Liver (tissue), 9 donors: ENCODE measurements around the gene TIAM2. TPM values are rescaled to one million over a fixed set of nuclear protein-coding genes. Genes with fewer than 3 reads are reported as not detected.
A peak's percentile ranks its signal among the peaks of the same experiment; 100 is the strongest.

Experiments used
- DNase-seq: peaks from one replicate; pipeline ENCODE4 v3.0.0-alpha.2; 2017; ENCODE audit warnings: low spot score
- H3K27ac ChIP-seq, 2 donors: one replicate each; pipeline ENCODE4 v1.7.0; 2013; ENCODE audit warnings: inconsistent platforms in 2 of 2, low read length in 2 of 2, control low read depth in 1 of 2, low read depth in 1 of 2, mild to moderate bottlenecking in 1 of 2
- H3K27me3 ChIP-seq, 4 donors: one replicate each; pipeline versions ENCODE4 v1.6.1 to v1.7.0; 2013; ENCODE audit warnings: low read length in 3 of 4, inconsistent platforms in 1 of 4, mild to moderate bottlenecking in 1 of 4, moderate library complexity in 1 of 4; ENCODE audit not compliant: control insufficient read depth in 4 of 4, insufficient read depth in 4 of 4
- H3K36me3 ChIP-seq, 4 donors: one replicate each; pipeline versions ENCODE4 v1.6.1 to v1.7.0; 2013; ENCODE audit warnings: low read length in 3 of 4, mild to moderate bottlenecking in 3 of 4, low read depth in 1 of 4, moderate library complexity in 1 of 4; ENCODE audit not compliant: control insufficient read depth in 4 of 4, insufficient read depth in 3 of 4
- H3K4me1 ChIP-seq, 4 donors: one replicate each; pipeline versions ENCODE4 v1.6.1 to v1.7.0; 2013; ENCODE audit warnings: low read length in 3 of 4, mild to moderate bottlenecking in 3 of 4, moderate library complexity in 1 of 4; ENCODE audit not compliant: control insufficient read depth in 4 of 4, insufficient read depth in 4 of 4
- H3K4me3 ChIP-seq, 3 donors: one replicate each; pipeline versions ENCODE4 v1.6.1 to v1.7.0; 2013; ENCODE audit warnings: low read length in 3 of 3, control low read depth in 1 of 3, low read depth in 1 of 3, mild to moderate bottlenecking in 1 of 3
- H3K9ac ChIP-seq, 2 donors: one replicate each; pipeline ENCODE4 v1.7.0; 2013; ENCODE audit warnings: low read length in 2 of 2, mild to moderate bottlenecking in 2 of 2, moderate library complexity in 2 of 2, control low read depth in 1 of 2, low read depth in 1 of 2
- H3K9me3 ChIP-seq, 4 donors: one replicate each; pipeline versions ENCODE4 v1.6.1 to v1.7.0; 2013; ENCODE audit warnings: low read length in 3 of 4; ENCODE audit not compliant: control insufficient read depth in 4 of 4
- EGR1 ChIP-seq, 2 donors: IDR thresholded peaks; 2 replicates each; pipeline ENCODE4 v1.6.1; 2016 to 2018; ENCODE audit warnings: antibody characterized with exemption in 2 of 2, low read depth in 2 of 2
- FOXA1 ChIP-seq: IDR thresholded peaks from 2 replicates; pipeline ENCODE4 v1.6.1; 2016; ENCODE audit warnings: antibody characterized with exemption
- FOXA2 ChIP-seq: IDR thresholded peaks from 2 replicates; pipeline ENCODE4 v1.6.1; 2016; ENCODE audit warnings: antibody characterized with exemption
- GABPA ChIP-seq, 2 donors: IDR thresholded peaks in 1 of 2; conservative IDR thresholded peaks in 1 of 2; 2 replicates each; pipeline ENCODE4 v1.6.1; 2016; ENCODE audit warnings: antibody characterized with exemption in 2 of 2, mild to moderate bottlenecking in 1 of 2, moderate library complexity in 1 of 2
- HNF4A ChIP-seq, 2 donors: conservative IDR thresholded peaks; 2 replicates each; pipeline ENCODE4 v1.6.1; 2016; ENCODE audit warnings: antibody characterized with exemption in 2 of 2, mild to moderate bottlenecking in 2 of 2
- HNF4G ChIP-seq: IDR thresholded peaks from 2 replicates; pipeline ENCODE4 v1.6.1; 2016; ENCODE audit warnings: antibody characterized with exemption
- JUND ChIP-seq, 2 donors: IDR thresholded peaks; 2 replicates each; pipeline ENCODE4 v1.6.1; 2016; ENCODE audit warnings: antibody characterized with exemption in 2 of 2
- NR2F2 ChIP-seq: IDR thresholded peaks from 2 replicates; pipeline ENCODE4 v1.6.1; 2016; ENCODE audit warnings: antibody characterized with exemption
- RAD21 ChIP-seq, 2 donors: IDR thresholded peaks; 2 replicates each; pipeline ENCODE4 v1.6.1; 2016; ENCODE audit warnings: antibody characterized with exemption in 2 of 2, mild to moderate bottlenecking in 2 of 2
- RXRA ChIP-seq, 2 donors: IDR thresholded peaks; 2 replicates each; pipeline ENCODE4 v1.6.1; 2017 to 2018; ENCODE audit warnings: antibody characterized with exemption in 2 of 2, mild to moderate bottlenecking in 1 of 2
- SP1 ChIP-seq: IDR thresholded peaks from 2 replicates; pipeline ENCODE4 v1.6.1; 2018; ENCODE audit warnings: antibody characterized with exemption, mild to moderate bottlenecking
- TAF1 ChIP-seq: conservative IDR thresholded peaks from 2 replicates; pipeline ENCODE4 v1.6.1; 2016; ENCODE audit warnings: antibody characterized with exemption, mild to moderate bottlenecking
- YY1 ChIP-seq: IDR thresholded peaks from 2 replicates; pipeline ENCODE4 v1.6.1; 2016; ENCODE audit warnings: antibody characterized with exemption, mild to moderate bottlenecking
- WGBS: extraction: QIAGEN DNeasy Blood & Tissue Kit; methylation state at CpG from one replicate; pipeline ENCODE4 v1.1.7; 2013; 5-methylcytosine and 5-hydroxymethylcytosine counted together
- polyA plus RNA-seq, 2 donors: library from polyadenylated mRNA; stranded (reverse) in 1 of 2; unstranded in 1 of 2; fragments of 200-250 nt in 1 of 2; fragments of >200 nt in 1 of 2; fragmentation: Nextera tagmentation in 1 of 2; extraction: Ambion mirVana in 1 of 2; gene quantifications; one replicate each; pipeline versions ENCODE4 v1.2.1 to v1.2.3, GENCODE V29; 2013 to 2015
- total RNA-seq, 2 donors: library from RNA; depleted of rRNA; stranded (reverse); fragments of >200 nt; gene quantifications; one replicate each; pipeline ENCODE4 v1.2.3, GENCODE V29; 2014
- TF ChIP-seq, protein P1 (sequence below): IDR thresholded peaks from 2 replicates; pipeline ENCODE4 v1.6.1; 2016; ENCODE audit warnings: antibody characterized with exemption
- TF ChIP-seq, protein P2 (sequence below): IDR thresholded peaks from 2 replicates; pipeline ENCODE4 v1.6.1; 2016; ENCODE audit warnings: antibody characterized with exemption
- TF ChIP-seq, protein P3 (sequence below): IDR thresholded peaks from 2 replicates; pipeline ENCODE4 v1.6.1; 2016; ENCODE audit warnings: antibody characterized with exemption, mild to moderate bottlenecking
- TF ChIP-seq, protein P4 (sequence below): fragments of 150-350 bp; IDR thresholded peaks from 2 replicates; pipeline ENCODE4 v1.5.1; 2017; ENCODE audit warnings: improper control_type of control experiment, low read depth, low read length; ENCODE audit not compliant: missing input control
- TF ChIP-seq, protein P5 (sequence below): IDR thresholded peaks from 2 replicates; pipeline ENCODE4 v1.6.1; 2016; ENCODE audit warnings: antibody characterized with exemption
- donor health status: healthy.
- donor health status: healthy.
- donor health status: healthy.
- donor health status: healthy.
- donor health status: healthy.

TIAM2 gene
- total and polyA plus RNA-seq, 4 donors = 0.62 to 3.7 (median 2.4) TPM

DNA sequence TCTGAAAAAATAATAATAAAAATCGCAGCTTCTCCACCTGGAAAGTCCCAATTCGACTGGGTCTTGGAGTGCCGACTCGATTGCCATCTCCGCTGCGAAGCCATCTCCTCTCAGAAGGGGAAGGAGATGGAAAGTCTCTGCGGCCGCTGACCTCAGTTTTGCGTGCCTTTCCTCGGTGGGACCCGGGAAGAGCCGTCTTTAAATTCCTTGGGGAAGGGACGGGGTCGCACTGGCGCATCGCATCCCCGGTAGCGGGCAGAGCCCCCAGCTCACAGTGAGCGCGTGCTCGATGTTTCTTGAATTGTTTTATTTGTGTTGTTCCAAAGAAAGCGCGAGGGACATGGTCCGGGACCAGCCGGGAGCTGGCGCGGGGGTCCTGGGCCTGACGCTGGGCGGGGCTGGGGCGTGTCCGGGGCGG is 270 bp upstream of the TIAM2 start:
- H3K4me3 ChIP-seq = peak overlapping the region in 1 of 3 donors; percentile 52
- no peak overlapping the region for H3K27ac ChIP-seq
- no peaks in the 10 kb centered on the region for H3K9me3 ChIP-seq
- H3K36me3 ChIP-seq = no peaks in the 10 kb centered on the region
- TF ChIP-seq JUND (IDR thresholded peaks at IDR 0.05) = no peak
- no peak for TF ChIP-seq TAF1
- H3K27me3 ChIP-seq = peaks cover 0 to 14% (median 8%) of the 10 kb centered on the region in 4 donors
- 13% methylated on average over 32 of the region's 32 CpGs for WGBS
- no peak for DNase-seq
- H3K4me1 ChIP-seq = peaks cover 5 to 16% (median 11%) of the 10 kb centered on the region in 4 donors
- no peak overlapping the region for H3K9ac ChIP-seq

DNA sequence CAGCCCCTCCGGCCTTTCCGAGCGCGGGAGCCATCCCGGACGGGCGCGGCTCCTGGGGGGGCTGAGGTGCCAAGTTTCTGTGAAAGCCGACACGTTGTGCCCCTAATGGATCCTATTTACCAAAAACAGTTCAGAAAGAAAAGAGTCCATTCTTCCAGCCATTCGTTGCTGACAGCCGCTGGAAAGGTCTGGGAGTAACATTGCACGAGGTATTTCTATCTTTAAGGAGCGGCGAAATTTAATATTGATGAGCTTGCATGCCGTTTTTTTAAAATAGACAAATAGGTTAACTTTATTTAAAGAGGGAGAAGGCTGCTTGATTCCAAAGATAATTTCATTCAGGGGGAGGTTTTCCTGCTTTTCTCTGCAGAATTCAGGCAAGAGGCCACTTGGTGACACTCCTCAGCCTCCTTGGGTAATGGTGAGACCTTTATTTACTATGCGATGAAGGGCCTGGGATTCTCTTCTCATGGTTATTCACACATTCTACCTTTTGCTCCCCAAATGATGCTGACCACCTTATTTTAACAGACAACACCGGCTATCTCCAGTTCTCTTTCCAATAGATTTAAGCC is 988 bp downstream of the TIAM2 start:
- Histone ChIP-seq H3K9me3 (no peaks in the 10 kb centered on the region), H3K27me3 (peaks cover 0 to 14% (median 8%) of the 10 kb centered on the region in 4 donors), H3K4me3 (peak overlapping the region in 1 of 3 donors; percentile 52), H3K27ac (no peak overlapping the region), H3K4me1 (peaks cover 5 to 16% (median 11%) of the 10 kb centered on the region in 4 donors), H3K9ac (no peak overlapping the region), H3K36me3 (no peaks in the 10 kb centered on the region)
- no peak for TF ChIP-seq HNF4A (conservative IDR thresholded peaks at IDR 0.05)
- no peak for TF ChIP-seq JUND (IDR thresholded peaks at IDR 0.05)
- no peak for TF ChIP-seq RAD21 (IDR thresholded peaks at IDR 0.05)
- TF ChIP-seq YY1 = no peak
- TF ChIP-seq TAF1 = no peak
- TF ChIP-seq, protein P1, sequence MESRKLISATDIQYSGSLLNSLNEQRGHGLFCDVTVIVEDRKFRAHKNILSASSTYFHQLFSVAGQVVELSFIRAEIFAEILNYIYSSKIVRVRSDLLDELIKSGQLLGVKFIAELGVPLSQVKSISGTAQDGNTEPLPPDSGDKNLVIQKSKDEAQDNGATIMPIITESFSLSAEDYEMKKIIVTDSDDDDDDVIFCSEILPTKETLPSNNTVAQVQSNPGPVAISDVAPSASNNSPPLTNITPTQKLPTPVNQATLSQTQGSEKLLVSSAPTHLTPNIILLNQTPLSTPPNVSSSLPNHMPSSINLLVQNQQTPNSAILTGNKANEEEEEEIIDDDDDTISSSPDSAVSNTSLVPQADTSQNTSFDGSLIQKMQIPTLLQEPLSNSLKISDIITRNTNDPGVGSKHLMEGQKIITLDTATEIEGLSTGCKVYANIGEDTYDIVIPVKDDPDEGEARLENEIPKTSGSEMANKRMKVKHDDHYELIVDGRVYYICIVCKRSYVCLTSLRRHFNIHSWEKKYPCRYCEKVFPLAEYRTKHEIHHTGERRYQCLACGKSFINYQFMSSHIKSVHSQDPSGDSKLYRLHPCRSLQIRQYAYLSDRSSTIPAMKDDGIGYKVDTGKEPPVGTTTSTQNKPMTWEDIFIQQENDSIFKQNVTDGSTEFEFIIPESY = no peak
- TF ChIP-seq FOXA1 = no peak
- TF ChIP-seq, protein P2, sequence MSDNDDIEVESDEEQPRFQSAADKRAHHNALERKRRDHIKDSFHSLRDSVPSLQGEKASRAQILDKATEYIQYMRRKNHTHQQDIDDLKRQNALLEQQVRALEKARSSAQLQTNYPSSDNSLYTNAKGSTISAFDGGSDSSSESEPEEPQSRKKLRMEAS = no peak
- TF ChIP-seq, protein P3, sequence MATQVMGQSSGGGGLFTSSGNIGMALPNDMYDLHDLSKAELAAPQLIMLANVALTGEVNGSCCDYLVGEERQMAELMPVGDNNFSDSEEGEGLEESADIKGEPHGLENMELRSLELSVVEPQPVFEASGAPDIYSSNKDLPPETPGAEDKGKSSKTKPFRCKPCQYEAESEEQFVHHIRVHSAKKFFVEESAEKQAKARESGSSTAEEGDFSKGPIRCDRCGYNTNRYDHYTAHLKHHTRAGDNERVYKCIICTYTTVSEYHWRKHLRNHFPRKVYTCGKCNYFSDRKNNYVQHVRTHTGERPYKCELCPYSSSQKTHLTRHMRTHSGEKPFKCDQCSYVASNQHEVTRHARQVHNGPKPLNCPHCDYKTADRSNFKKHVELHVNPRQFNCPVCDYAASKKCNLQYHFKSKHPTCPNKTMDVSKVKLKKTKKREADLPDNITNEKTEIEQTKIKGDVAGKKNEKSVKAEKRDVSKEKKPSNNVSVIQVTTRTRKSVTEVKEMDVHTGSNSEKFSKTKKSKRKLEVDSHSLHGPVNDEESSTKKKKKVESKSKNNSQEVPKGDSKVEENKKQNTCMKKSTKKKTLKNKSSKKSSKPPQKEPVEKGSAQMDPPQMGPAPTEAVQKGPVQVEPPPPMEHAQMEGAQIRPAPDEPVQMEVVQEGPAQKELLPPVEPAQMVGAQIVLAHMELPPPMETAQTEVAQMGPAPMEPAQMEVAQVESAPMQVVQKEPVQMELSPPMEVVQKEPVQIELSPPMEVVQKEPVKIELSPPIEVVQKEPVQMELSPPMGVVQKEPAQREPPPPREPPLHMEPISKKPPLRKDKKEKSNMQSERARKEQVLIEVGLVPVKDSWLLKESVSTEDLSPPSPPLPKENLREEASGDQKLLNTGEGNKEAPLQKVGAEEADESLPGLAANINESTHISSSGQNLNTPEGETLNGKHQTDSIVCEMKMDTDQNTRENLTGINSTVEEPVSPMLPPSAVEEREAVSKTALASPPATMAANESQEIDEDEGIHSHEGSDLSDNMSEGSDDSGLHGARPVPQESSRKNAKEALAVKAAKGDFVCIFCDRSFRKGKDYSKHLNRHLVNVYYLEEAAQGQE = no peak
- TF ChIP-seq EGR1 (IDR thresholded peaks at IDR 0.05; ENCODE audit: low read depth in 2 of 2) = no peak
- no peak for TF ChIP-seq RXRA (IDR thresholded peaks at IDR 0.05)
- no peak for TF ChIP-seq GABPA (IDR thresholded peaks at IDR 0.05 in 1 of 2, conservative IDR thresholded peaks at IDR 0.05 in 1 of 2)
- TF ChIP-seq NR2F2 = no peak
- no peak for TF ChIP-seq HNF4G
- no peak for TF ChIP-seq FOXA2
- TF ChIP-seq, protein P4, sequence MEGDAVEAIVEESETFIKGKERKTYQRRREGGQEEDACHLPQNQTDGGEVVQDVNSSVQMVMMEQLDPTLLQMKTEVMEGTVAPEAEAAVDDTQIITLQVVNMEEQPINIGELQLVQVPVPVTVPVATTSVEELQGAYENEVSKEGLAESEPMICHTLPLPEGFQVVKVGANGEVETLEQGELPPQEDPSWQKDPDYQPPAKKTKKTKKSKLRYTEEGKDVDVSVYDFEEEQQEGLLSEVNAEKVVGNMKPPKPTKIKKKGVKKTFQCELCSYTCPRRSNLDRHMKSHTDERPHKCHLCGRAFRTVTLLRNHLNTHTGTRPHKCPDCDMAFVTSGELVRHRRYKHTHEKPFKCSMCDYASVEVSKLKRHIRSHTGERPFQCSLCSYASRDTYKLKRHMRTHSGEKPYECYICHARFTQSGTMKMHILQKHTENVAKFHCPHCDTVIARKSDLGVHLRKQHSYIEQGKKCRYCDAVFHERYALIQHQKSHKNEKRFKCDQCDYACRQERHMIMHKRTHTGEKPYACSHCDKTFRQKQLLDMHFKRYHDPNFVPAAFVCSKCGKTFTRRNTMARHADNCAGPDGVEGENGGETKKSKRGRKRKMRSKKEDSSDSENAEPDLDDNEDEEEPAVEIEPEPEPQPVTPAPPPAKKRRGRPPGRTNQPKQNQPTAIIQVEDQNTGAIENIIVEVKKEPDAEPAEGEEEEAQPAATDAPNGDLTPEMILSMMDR = no peak
- TF ChIP-seq, protein P5, sequence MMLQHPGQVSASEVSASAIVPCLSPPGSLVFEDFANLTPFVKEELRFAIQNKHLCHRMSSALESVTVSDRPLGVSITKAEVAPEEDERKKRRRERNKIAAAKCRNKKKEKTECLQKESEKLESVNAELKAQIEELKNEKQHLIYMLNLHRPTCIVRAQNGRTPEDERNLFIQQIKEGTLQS = no peak
- no peak for TF ChIP-seq SP1
- no peak for DNase-seq
- 14% methylated on average over 18 of the region's 18 CpGs for WGBS
